ENCODE data around the gene RTN4R. TPM values are rescaled to one million over a fixed set of nuclear protein-coding genes. Genes with fewer than 3 reads are reported as not detected.

The RTN4R gene
- total and polyA plus RNA-seq, 2 of the 13 experiments (the other 11 are each of a cell fraction or from before 2014, with no cell fraction given) = 0.22 to 0.77 TPM

DNA sequence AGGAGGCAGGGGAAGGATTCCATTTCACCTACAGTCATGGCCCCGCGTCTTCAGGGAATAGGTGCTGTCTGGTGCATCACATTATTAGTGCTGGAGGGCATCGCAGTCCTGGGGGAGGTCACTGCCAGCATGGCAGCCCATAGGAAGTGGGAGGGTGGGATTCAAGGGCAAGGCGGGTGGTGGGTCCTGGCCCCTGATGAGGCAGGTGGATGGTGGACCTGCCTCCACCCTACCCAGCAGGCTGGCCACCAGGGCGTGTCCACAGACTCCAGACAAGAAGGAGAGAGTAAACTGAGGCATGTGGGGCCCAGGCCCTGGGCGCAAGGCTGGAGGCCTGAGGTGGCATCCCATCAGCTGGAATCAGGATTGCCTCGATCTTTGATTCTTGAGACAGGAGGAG, 53.3 kb downstream of the RTN4R start:
- Histone ChIP-seq H3K79me2 (ENCODE audit: insufficient read depth, low read length) (no peaks in the 10 kb centered on the region), H3K27ac (ENCODE audit: extremely low read length, insufficient read depth, low read length) (no peak overlapping the region), H2AFZ (ENCODE audit: low read length) (no peak overlapping the region), H3K4me2 (ENCODE audit: low read depth, low read length) (no peak overlapping the region), H4K20me1 (ENCODE audit: insufficient read depth, low read length) (no peaks in the 10 kb centered on the region), H3K36me3 (replicated peaks in 1 of 2; ENCODE audit: control insufficient read depth in 1 of 2, insufficient read depth in 2 of 2, low read length in 2 of 2) (no peaks in the 10 kb centered on the region), H3K4me1 (ENCODE audit: insufficient read depth, low read length) (no peaks in the 10 kb centered on the region), H3K27me3 (ENCODE audit: control insufficient read depth in 1 of 2, insufficient read depth in 2 of 2, low read length in 2 of 2) (peaks cover 24 to 66% of the 10 kb centered on the region in 2 experiments; a peak in 4 of 5 replicates), H3K4me3 (replicated peaks in 1 of 3; ENCODE audit: insufficient read depth in 1 of 3, low read depth in 2 of 3, low read length in 3 of 3) (no peak overlapping the region), H3K9me3 (ENCODE audit: low read length) (no peaks in the 10 kb centered on the region), H3K9ac (ENCODE audit: insufficient read depth, low read depth, low read length) (no peak overlapping the region)
- CTCF ChIA-PET (ENCODE audit: low intra/inter-chr PET ratio, low total read pairs) = no interaction called here
- POLR2A ChIA-PET = no interaction called here
- intact Hi-C loops (cut with micrococcal nuclease; ENCODE audit: unreplicated experiment) = no loop called here
- no peak for ATAC-seq
- in situ Hi-C loops (cut with HindIII; ENCODE audit: extremely low pct_ligation_motif_present, low pct_unique_long_range_greater_than_20kb) = no loop called here
- 15% methylated on average over 5 of the region's 7 CpGs for WGBS (ENCODE audit: low lambda C conversion rate)
- DNase-seq (ENCODE audit: low spot score) = no peak
- BruUV-seq (replicated peaks) = no TSS peak
- FAIRE-seq = no peak
- TF ChIP-seq SOX6 (IDR thresholded peaks at IDR 0.05) = no peak
- no peak for TF ChIP-seq SOX6 (CRISPR knock-in tag; IDR thresholded peaks at IDR 0.05)
- no peak for TF ChIP-seq ZZZ3 (CRISPR knock-in tag; IDR thresholded peaks at IDR 0.05; ENCODE audit: borderline replicate concordance)
- no peak for TF ChIP-seq ZNF264 (CRISPR knock-in tag; IDR thresholded peaks at IDR 0.05)
- TF ChIP-seq HOXA5 (CRISPR knock-in tag; IDR thresholded peaks at IDR 0.05) = no peak
- no peak for TF ChIP-seq ZFP37 (CRISPR knock-in tag; IDR thresholded peaks at IDR 0.05; ENCODE audit: borderline replicate concordance)
- TF ChIP-seq ZNF605 (CRISPR knock-in tag; IDR thresholded peaks at IDR 0.05) = no peak
- no peak for TF ChIP-seq CEBPB (IDR thresholded peaks at IDR 0.05; ENCODE audit: borderline replicate concordance, low read depth, low read length)

DNA sequence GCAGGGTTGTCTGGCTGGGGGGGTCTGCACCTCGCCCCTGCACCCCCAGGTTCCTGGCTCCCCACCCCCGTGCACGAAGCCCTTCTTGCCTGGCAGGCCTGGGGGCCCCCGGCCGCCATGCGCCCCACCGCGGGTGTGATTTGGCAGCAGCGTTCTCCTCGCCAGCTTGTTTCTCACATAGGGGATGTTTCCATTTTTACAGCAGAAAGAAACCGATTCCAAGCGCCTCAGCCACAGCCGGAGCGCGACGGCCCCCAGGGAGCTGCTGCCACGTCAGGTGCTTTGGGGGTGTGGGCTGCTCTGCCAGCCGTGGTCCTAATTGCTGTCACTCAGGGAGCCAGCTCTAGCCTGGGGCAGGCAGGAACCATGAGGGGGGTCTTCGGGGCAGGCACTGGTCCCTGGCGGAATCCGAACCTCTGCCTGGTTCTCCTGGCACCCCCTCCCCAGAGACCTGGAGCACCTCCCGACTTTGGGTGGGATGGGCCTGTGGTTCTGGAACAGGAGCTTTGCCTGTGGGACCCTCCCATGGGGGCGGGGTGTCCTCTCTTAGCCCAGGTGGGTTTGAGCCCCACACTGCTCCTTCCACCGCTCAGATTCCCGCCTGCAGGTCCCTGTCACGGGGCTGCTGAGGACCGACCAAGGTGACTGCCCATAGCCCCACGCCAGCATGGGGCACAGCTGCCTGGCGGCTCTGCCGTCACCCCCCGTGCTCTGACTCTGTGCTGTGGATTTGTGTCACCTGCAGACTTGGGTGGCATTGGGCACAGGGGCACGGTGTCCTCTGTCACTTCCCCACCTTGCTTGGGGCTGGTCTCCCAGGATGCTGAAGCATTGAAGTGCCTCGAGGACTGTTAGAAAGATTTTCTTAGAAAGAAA, 54.0 kb downstream of the RTN4R start:
- Histone ChIP-seq H3K9me3 (ENCODE audit: low read length) (no peaks in the 10 kb centered on the region), H3K27me3 (ENCODE audit: control insufficient read depth in 1 of 2, insufficient read depth in 2 of 2, low read length in 2 of 2) (peaks cover 24 to 69% of the 10 kb centered on the region in 2 experiments; a peak in 4 of 5 replicates), H3K79me2 (ENCODE audit: insufficient read depth, low read length) (no peaks in the 10 kb centered on the region), H4K20me1 (ENCODE audit: insufficient read depth, low read length) (no peaks in the 10 kb centered on the region), H3K36me3 (replicated peaks in 1 of 2; ENCODE audit: control insufficient read depth in 1 of 2, insufficient read depth in 2 of 2, low read length in 2 of 2) (no peaks in the 10 kb centered on the region), H2AFZ (ENCODE audit: low read length) (no peak overlapping the region), H3K4me2 (ENCODE audit: low read depth, low read length) (no peak overlapping the region), H3K4me1 (ENCODE audit: insufficient read depth, low read length) (no peaks in the 10 kb centered on the region), H3K4me3 (replicated peaks in 1 of 3; ENCODE audit: insufficient read depth in 1 of 3, low read depth in 2 of 3, low read length in 3 of 3) (no peak overlapping the region), H3K9ac (ENCODE audit: insufficient read depth, low read depth, low read length) (no peak overlapping the region), H3K27ac (ENCODE audit: extremely low read length, insufficient read depth, low read length) (no peak overlapping the region)
- ChIA-PET POLR2A (no interaction called here), CTCF (ENCODE audit: low intra/inter-chr PET ratio, low total read pairs) (no interaction called here)
- TF ChIP-seq ZNF607 (CRISPR knock-in tag; IDR thresholded peaks at IDR 0.05; ENCODE audit: borderline replicate concordance) = no peak
- TF ChIP-seq, protein P1, sequence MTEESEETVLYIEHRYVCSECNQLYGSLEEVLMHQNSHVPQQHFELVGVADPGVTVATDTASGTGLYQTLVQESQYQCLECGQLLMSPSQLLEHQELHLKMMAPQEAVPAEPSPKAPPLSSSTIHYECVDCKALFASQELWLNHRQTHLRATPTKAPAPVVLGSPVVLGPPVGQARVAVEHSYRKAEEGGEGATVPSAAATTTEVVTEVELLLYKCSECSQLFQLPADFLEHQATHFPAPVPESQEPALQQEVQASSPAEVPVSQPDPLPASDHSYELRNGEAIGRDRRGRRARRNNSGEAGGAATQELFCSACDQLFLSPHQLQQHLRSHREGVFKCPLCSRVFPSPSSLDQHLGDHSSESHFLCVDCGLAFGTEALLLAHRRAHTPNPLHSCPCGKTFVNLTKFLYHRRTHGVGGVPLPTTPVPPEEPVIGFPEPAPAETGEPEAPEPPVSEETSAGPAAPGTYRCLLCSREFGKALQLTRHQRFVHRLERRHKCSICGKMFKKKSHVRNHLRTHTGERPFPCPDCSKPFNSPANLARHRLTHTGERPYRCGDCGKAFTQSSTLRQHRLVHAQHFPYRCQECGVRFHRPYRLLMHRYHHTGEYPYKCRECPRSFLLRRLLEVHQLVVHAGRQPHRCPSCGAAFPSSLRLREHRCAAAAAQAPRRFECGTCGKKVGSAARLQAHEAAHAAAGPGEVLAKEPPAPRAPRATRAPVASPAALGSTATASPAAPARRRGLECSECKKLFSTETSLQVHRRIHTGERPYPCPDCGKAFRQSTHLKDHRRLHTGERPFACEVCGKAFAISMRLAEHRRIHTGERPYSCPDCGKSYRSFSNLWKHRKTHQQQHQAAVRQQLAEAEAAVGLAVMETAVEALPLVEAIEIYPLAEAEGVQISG (CRISPR knock-in tag; IDR thresholded peaks at IDR 0.05) = no peak
- TF ChIP-seq ATRX (CRISPR knock-in tag; IDR thresholded peaks at IDR 0.05; ENCODE audit: borderline replicate concordance) = no peak
- no peak for TF ChIP-seq FOXK2 (IDR thresholded peaks at IDR 0.05)
- intact Hi-C loops (cut with micrococcal nuclease; ENCODE audit: unreplicated experiment) = no loop called here
- no peak for DNase-seq (ENCODE audit: low spot score)
- in situ Hi-C loops (cut with HindIII; ENCODE audit: extremely low pct_ligation_motif_present, low pct_unique_long_range_greater_than_20kb) = no loop called here
- FAIRE-seq = no peak
- ATAC-seq = no peak
- BruUV-seq (replicated peaks) = no TSS peak
- WGBS (ENCODE audit: low lambda C conversion rate) = 15% methylated on average over 8 of the region's 33 CpGs

Measured in HepG2 (cell line).